Jurkat, Clone E6-1 (cell line): Measurements from ENCODE around the gene ZFYVE21.
"Not testable (repeated sequence)": the region's sequence is repeated elsewhere in the genome, so short reads cannot be mapped to it uniquely, and the experiment has no call there.

Experiments
- DNase-seq: peaks from one replicate; pipeline ENCODE4 v3.0.0-alpha.2; 2011; ENCODE audit warnings: low read depth, low spot score
- H3K4me3 ChIP-seq: 2 replicates; pipeline ENCODE4 v1.5.1; 2011; ENCODE audit warnings: mild to moderate bottlenecking, low read length, control low read depth, moderate library complexity

The ZFYVE21 gene

GRCh38 chr14:103776319-103776718 is 60.7 kb downstream of the ZFYVE21 start:
- not testable (repeated sequence) for DNase-seq, H3K4me3 ChIP-seq

- no peak overlapping the region for H3K4me3 ChIP-seq
- no peak for DNase-seq
Measured at GRCh38 chr14:103782376-103782775, 66.8 kb downstream of the ZFYVE21 start.
